Calu3 (cell line): ENCODE results near the gene RNLS. TPM values are rescaled to one million over a fixed set of nuclear protein-coding genes. Genes with fewer than 3 reads are reported as not detected.

Experiments
- BruUV-seq: library from RNA; stranded (reverse); fragments of 400-500 nt; replicated peaks from 2 replicates; lab custom pipeline; 2021; lab: Mats Ljungman, UMichigan
- CTCF ChIA-PET: fragments of 300-600 bp; sonication (Branson Sonifier 250); formaldehyde crosslinking; loops from one replicate; lab custom pipeline; 2022; ENCODE audit warnings: antibody characterized with exemption; lab: Charles Lee
- DNase-seq: peaks from one replicate; pipeline ENCODE4 v3.0.0; 2022
- H3K27ac Mint-ChIP-seq: one replicate; pipeline ENCODE4 v1.8.0; 2022; ENCODE audit warnings: mixed read lengths; ENCODE audit not compliant: unreplicated experiment
- H3K27me3 Mint-ChIP-seq: one replicate; pipeline ENCODE4 v1.8.0; 2022; ENCODE audit warnings: mixed read lengths; ENCODE audit not compliant: unreplicated experiment
- H3K36me3 Mint-ChIP-seq: one replicate; pipeline ENCODE4 v1.8.0; 2022; ENCODE audit warnings: mild to moderate bottlenecking, moderate library complexity, mixed read lengths; ENCODE audit not compliant: insufficient read depth, unreplicated experiment
- H3K4me1 Mint-ChIP-seq: one replicate; pipeline ENCODE4 v1.8.0; 2022; ENCODE audit warnings: mild to moderate bottlenecking, low read depth, mixed read lengths; ENCODE audit not compliant: unreplicated experiment
- H3K4me3 Mint-ChIP-seq: one replicate; pipeline ENCODE4 v1.8.0; 2022; ENCODE audit warnings: mild to moderate bottlenecking, low read depth, moderate library complexity, mixed read lengths; ENCODE audit not compliant: unreplicated experiment
- H3K9me3 Mint-ChIP-seq: one replicate; pipeline ENCODE4 v1.8.0; 2022; ENCODE audit warnings: low read depth, mixed read lengths; ENCODE audit not compliant: unreplicated experiment
- intact Hi-C: fragments of 100-400 bp; cut with micrococcal nuclease; formaldehyde crosslinking; loops from one replicate; pipeline ENCODE4 v1.10.0; 2022; ENCODE audit not compliant: unreplicated experiment
- total RNA-seq: library from RNA; stranded (reverse); gene quantifications from 2 replicates; pipeline ENCODE4 v1.2.3, GENCODE V29; 2022
- TF ChIP-seq, protein P1 (sequence below): fragments of 200-600 bp; IDR thresholded peaks from one replicate; pipeline ENCODE4 v1.8.0; 2022; ENCODE audit warnings: antibody characterized with exemption; ENCODE audit not compliant: unreplicated experiment

Gene RNLS
- total RNA-seq, 1 experiment from 2014 or later, result 6.3 TPM

DNA sequence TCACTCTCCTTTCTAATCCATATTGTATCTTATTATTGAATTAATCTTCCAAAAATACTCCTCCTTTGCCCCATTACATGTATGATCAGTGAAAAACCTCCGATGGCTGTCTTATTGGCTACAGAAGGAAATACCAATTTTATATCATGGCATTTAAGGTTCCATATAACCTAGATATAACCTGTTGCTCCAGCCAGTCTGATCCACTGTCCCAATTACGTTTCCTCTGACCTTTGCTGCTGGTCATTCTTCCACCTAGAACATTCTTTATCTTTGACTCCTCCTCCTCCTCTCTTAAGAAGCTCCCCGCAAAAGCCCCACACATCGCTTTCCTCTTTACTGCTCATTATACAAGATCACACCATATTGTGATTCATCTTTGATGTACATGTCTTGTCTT is 161.5 kb downstream of the RNLS start:
- Mint-ChIP-seq H3K9me3 (no peaks in the 10 kb centered on the region), H3K4me3 (no peak overlapping the region), H3K27ac (no peak overlapping the region), H3K36me3 (no peaks in the 10 kb centered on the region), H3K27me3 (no peaks in the 10 kb centered on the region), H3K4me1 (no peaks in the 10 kb centered on the region)
- intact Hi-C loops, result no loop called here
- TF ChIP-seq, protein P1, sequence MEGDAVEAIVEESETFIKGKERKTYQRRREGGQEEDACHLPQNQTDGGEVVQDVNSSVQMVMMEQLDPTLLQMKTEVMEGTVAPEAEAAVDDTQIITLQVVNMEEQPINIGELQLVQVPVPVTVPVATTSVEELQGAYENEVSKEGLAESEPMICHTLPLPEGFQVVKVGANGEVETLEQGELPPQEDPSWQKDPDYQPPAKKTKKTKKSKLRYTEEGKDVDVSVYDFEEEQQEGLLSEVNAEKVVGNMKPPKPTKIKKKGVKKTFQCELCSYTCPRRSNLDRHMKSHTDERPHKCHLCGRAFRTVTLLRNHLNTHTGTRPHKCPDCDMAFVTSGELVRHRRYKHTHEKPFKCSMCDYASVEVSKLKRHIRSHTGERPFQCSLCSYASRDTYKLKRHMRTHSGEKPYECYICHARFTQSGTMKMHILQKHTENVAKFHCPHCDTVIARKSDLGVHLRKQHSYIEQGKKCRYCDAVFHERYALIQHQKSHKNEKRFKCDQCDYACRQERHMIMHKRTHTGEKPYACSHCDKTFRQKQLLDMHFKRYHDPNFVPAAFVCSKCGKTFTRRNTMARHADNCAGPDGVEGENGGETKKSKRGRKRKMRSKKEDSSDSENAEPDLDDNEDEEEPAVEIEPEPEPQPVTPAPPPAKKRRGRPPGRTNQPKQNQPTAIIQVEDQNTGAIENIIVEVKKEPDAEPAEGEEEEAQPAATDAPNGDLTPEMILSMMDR, result no peak
- CTCF ChIA-PET, result no interaction called here
- no TSS peak for BruUV-seq
- no peak for DNase-seq

DNA sequence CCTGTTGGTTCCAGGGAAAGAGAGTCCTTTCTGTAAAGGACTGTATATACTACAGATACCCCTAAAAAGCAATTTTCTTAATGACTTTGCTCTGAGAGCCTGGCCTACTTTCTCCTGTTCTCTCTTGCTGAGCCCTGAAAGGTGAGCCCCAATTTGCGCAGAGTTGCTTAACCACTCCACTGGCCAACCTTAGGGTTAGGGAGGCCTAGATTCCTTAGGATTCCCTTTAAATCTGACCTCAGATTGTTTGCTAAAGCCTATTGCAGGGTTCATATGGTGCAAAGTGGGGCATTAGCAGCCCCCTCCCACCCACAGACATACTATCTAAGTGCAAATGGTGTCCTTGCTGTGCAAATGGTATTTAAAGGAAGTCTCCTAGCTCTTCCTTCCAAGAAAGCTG is 164.2 kb downstream of the RNLS start:
- TF ChIP-seq, protein P1, result no peak
- Mint-ChIP-seq H3K27ac (no peak overlapping the region), H3K4me3 (no peak overlapping the region), H3K9me3 (no peaks in the 10 kb centered on the region), H3K36me3 (no peaks in the 10 kb centered on the region), H3K27me3 (no peaks in the 10 kb centered on the region), H3K4me1 (no peaks in the 10 kb centered on the region)
- BruUV-seq, result no TSS peak
- CTCF ChIA-PET, result no interaction called here
- intact Hi-C loops, result no loop called here
- no peak for DNase-seq

DNA sequence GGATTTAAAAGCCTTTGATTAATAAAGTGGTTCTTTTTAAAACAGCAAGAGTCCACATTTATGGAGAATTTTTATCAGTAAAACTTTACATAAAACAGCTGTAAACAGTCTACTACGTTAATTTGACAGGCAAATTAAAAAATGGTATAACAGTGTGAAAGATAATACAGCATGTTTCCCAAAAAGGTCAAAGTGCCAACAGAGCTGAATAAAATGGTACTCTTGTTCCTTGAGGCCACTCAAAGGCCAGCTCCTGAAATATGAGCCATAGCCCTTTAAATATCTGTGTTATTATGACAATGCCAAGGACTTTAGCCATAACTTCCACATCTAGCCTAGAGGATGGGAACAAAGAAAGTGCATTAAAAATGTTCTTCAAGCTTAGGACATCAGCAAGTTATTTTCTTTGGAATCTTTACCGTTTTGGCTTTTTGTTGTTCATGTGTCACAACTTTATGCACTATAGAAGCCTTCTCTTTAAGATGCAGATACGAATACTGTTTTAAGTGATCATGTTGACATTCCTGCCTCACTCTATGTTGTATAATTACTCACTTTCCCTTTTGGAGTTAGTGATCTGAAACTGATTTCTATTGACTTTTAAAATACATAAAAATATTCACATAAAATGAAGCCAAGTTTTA is 165.6 kb downstream of the RNLS start:
- Mint-ChIP-seq H3K27me3 (no peaks in the 10 kb centered on the region), H3K4me1 (no peaks in the 10 kb centered on the region), H3K9me3 (no peaks in the 10 kb centered on the region), H3K4me3 (no peak overlapping the region), H3K36me3 (no peaks in the 10 kb centered on the region), H3K27ac (no peak overlapping the region)
- CTCF ChIA-PET, result interaction anchor here (0.8 kb wide), 1 partner anchor 28 kb away, joined by 3 read pairs; no protein-coding TSS in a partner anchor
- intact Hi-C loops, result no loop called here
- no TSS peak for BruUV-seq
- TF ChIP-seq, protein P1, result no peak
- DNase-seq, result no peak

DNA sequence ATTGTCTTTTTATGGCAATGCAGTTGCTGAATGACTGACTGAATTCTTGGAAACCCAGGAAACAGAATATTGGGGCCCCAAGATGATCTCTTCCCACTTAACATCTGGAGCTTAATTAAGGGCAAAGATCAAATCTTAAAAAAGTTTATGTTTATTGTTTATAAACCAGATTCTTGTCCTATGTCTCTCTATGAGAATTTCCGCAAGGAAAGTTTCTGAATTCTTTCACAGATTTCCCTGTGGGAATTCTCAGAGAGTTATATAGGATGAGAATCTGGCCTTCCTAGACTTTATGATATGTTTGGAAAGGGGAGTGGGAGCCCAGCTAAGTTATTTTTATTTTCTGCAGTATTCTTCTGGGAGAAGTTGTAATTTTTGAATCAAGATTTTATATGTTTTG is 166.3 kb downstream of the RNLS start:
- CTCF ChIA-PET, result no interaction called here
- TF ChIP-seq, protein P1, result no peak
- H3K27ac Mint-ChIP-seq, result no peak overlapping the region
- no peak for DNase-seq
- no TSS peak for BruUV-seq
- H3K27me3 Mint-ChIP-seq, result no peaks in the 10 kb centered on the region
- H3K9me3 Mint-ChIP-seq, result no peaks in the 10 kb centered on the region
- H3K36me3 Mint-ChIP-seq, result no peaks in the 10 kb centered on the region
- H3K4me3 Mint-ChIP-seq, result no peak overlapping the region
- intact Hi-C loops, result no loop called here
- H3K4me1 Mint-ChIP-seq, result no peaks in the 10 kb centered on the region
